ENCODE results near the gene ZSWIM7.

ZSWIM7 gene

DNA sequence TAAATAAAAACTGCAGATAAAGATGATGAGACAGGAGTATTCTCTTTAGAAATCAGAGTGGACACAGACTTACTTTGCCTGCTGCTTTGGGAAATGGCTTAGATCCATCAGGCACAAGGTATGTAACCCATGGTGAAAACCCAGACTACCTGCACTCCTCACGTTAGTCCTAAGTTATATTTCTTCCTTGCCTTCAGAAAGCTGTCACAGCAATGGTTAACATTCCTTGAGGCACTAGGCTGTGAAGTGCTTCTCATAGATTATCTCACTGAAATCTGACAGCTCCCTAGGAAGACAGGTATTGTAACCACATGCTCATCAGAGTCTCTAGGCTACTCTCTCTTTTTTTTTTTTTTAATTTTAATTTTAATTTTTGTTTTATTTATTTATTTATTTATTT is 20.9 kb downstream of the ZSWIM7 start:
- H3K4me3 ChIP-seq (replicated peaks in 1 of 2; ENCODE audit: low read depth in 2 of 2, low read length in 2 of 2): no peak overlapping the region
- TF ChIP-seq, protein P1, sequence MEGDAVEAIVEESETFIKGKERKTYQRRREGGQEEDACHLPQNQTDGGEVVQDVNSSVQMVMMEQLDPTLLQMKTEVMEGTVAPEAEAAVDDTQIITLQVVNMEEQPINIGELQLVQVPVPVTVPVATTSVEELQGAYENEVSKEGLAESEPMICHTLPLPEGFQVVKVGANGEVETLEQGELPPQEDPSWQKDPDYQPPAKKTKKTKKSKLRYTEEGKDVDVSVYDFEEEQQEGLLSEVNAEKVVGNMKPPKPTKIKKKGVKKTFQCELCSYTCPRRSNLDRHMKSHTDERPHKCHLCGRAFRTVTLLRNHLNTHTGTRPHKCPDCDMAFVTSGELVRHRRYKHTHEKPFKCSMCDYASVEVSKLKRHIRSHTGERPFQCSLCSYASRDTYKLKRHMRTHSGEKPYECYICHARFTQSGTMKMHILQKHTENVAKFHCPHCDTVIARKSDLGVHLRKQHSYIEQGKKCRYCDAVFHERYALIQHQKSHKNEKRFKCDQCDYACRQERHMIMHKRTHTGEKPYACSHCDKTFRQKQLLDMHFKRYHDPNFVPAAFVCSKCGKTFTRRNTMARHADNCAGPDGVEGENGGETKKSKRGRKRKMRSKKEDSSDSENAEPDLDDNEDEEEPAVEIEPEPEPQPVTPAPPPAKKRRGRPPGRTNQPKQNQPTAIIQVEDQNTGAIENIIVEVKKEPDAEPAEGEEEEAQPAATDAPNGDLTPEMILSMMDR (IDR thresholded peaks at IDR 0.05; ENCODE audit: low read depth, low read length): no peak
- no peak for DNase-seq (ENCODE audit: low read depth in 2 of 2)

- no peak for DNase-seq (ENCODE audit: low read depth in 2 of 2)
- TF ChIP-seq, protein P1 (IDR thresholded peaks at IDR 0.05; ENCODE audit: low read depth, low read length): no peak
- H3K4me3 ChIP-seq (replicated peaks in 1 of 2; ENCODE audit: low read depth in 2 of 2, low read length in 2 of 2): no peak overlapping the region
These were observed 21.6 kb downstream of the ZSWIM7 start for GRCh38 chr17:15977894-15978293.

GRCh38 chr17:15973834-15974233 is 25.7 kb downstream of the ZSWIM7 start:
- DNase-seq (ENCODE audit: low read depth in 2 of 2): no peak
- TF ChIP-seq, protein P1 (IDR thresholded peaks at IDR 0.05; ENCODE audit: low read depth, low read length): no peak
- H3K4me3 ChIP-seq (replicated peaks in 1 of 2; ENCODE audit: low read depth in 2 of 2, low read length in 2 of 2): no peak overlapping the region

DNA sequence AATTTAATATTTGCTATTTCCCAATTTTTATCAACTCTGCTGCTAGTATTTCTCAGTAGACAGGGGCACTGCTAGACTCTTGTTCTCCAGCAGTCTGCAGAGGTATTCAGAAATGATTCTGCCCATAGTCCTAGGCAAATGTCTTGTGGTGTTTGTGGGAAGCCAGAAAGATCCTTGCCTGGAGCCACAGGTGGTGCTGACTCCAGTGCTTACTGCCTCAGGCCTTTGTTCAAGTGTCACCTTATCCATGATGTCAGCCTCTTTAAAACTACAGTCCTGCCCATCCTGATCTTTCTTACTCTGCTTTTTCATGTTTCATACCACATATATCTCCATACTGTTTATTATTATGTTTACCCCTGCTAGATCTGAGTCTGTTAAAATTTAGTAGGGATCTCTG is 26.5 kb downstream of the ZSWIM7 start:
- TF ChIP-seq, protein P1 (IDR thresholded peaks at IDR 0.05; ENCODE audit: low read depth, low read length): no peak
- no peak overlapping the region for H3K4me3 ChIP-seq (replicated peaks in 1 of 2; ENCODE audit: low read depth in 2 of 2, low read length in 2 of 2)
- no peak for DNase-seq (ENCODE audit: low read depth in 2 of 2)

DNA sequence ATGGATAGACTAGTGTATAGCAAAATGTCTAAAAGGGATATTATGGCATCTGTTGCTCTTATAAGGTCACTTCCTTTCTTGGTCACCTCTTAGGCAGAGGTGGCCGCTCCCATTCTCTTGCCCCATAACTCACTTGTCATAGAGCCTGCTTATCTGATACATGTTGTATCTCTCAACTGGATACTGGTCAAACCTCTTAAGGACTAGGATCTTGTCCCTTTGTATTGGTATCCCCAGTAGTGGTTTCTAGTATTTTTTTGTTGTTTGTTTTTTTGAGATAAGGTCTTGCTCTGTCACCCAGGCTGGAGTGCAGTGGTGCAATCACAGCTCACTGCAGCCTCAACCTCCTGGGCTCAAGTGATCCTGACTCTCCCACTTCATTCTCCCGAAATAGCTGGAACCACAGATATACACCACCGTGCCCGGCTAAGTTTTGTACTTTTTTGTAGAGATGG is 27.0 kb downstream of the ZSWIM7 start:
- DNase-seq (ENCODE audit: low read depth in 2 of 2): no peak
- no peak overlapping the region for H3K4me3 ChIP-seq (replicated peaks in 1 of 2; ENCODE audit: low read depth in 2 of 2, low read length in 2 of 2)
- TF ChIP-seq, protein P1 (IDR thresholded peaks at IDR 0.05; ENCODE audit: low read depth, low read length): no peak

- TF ChIP-seq, protein P1 (IDR thresholded peaks at IDR 0.05; ENCODE audit: low read depth, low read length): no peak
- no peak overlapping the region for H3K4me3 ChIP-seq (replicated peaks in 1 of 2; ENCODE audit: low read depth in 2 of 2, low read length in 2 of 2)
- DNase-seq (ENCODE audit: low read depth in 2 of 2): no peak
These were observed 27.6 kb downstream of the ZSWIM7 start for GRCh38 chr17:15971882-15972281.

DNA sequence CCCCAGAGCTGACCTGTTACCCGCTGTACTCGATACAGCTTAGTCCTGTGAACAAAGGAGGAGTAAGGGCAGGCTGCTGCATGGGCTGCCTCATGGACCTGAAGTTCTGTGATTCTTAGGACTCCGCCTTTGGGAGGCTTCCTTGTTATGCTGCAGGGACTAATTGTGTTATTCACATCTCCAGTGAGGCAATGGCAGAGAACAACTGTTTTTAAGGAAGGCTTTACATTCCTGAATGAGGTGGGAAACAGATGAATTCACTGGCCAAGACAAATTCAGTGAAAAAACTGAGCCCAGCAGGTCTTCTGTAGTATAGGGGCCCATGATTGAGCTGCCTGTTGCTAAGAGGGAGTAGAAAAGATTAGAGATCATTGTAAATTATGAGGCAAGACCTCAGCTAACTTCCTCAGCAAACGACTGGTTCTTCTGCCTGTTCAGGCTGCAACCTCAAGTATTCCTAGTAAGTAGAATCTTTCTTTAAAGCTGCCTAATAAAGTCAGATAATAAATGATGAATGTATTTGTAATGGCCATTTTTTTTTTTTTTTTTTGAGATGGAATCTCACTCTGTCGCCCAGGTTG is 28.3 kb downstream of the ZSWIM7 start:
- H3K4me3 ChIP-seq (replicated peaks in 1 of 2; ENCODE audit: low read depth in 2 of 2, low read length in 2 of 2): no peak overlapping the region
- DNase-seq (ENCODE audit: low read depth in 2 of 2): no peak

More for the DNA sequence above, 28.3 kb downstream of the ZSWIM7 start:
- TF ChIP-seq, protein P1 (IDR thresholded peaks at IDR 0.05; ENCODE audit: low read depth, low read length): no peak
